Activated CD4-positive, CD25-positive, alpha-beta regulatory T cell treated with anti-CD3 and anti-CD28 coated beads, Interleukin-2, amount 50 U/mL, for 72 hours (primary cell): ENCODE data around the gene ZNF648.
"Not testable (repeated sequence)": the region's sequence is repeated elsewhere in the genome, so short reads cannot be mapped to it uniquely, and the experiment has no call there.

ENCODE experiments used
- DNase-seq: peaks from one replicate; pipeline ENCODE4 v3.0.0; 2021

Gene ZNF648

GRCh38 chr1:182066934-182067333, 5.4 kb upstream of the ZNF648 start:
- no peak for DNase-seq

GRCh38 chr1:182065126-182065845, 3.8 kb upstream of the ZNF648 start:
- no peak for DNase-seq

GRCh38 chr1:182064611-182065010, 3.1 kb upstream of the ZNF648 start:
- DNase-seq: no peak

GRCh38 chr1:182062223-182062622, 711 bp upstream of the ZNF648 start:
- DNase-seq: no peak

GRCh38 chr1:182060877-182061276, 635 bp downstream of the ZNF648 start:
- no peak for DNase-seq

- no peak for DNase-seq
Measured at GRCh38 chr1:182059936-182060335, 1.6 kb downstream of the ZNF648 start.

- DNase-seq: no peak
Measured at GRCh38 chr1:182056601-182057366, 4.7 kb downstream of the ZNF648 start.

- peak; percentile 41 for DNase-seq
Measured at GRCh38 chr1:182054698-182055326, 6.7 kb downstream of the ZNF648 start.

- no peak for DNase-seq
Measured at GRCh38 chr1:182052355-182052754, 9.2 kb downstream of the ZNF648 start.

GRCh38 chr1:182051938-182052337, 9.6 kb downstream of the ZNF648 start:
- DNase-seq: no peak

GRCh38 chr1:182050481-182051448, 10.7 kb downstream of the ZNF648 start:
- DNase-seq: no peak

- no peak for DNase-seq
Measured at GRCh38 chr1:182048562-182048961, 12.9 kb downstream of the ZNF648 start.

GRCh38 chr1:182046763-182047162, 14.7 kb downstream of the ZNF648 start:
- no peak for DNase-seq

GRCh38 chr1:182045481-182045880, 16.0 kb downstream of the ZNF648 start:
- DNase-seq: not testable (repeated sequence)

GRCh38 chr1:182041615-182042014, 19.9 kb downstream of the ZNF648 start:
- no peak for DNase-seq

- DNase-seq: no peak
Measured at GRCh38 chr1:182038220-182038619, 23.3 kb downstream of the ZNF648 start.

- no peak for DNase-seq
Measured at GRCh38 chr1:182035097-182035770, 26.3 kb downstream of the ZNF648 start.

- no peak for DNase-seq
Measured at GRCh38 chr1:182032251-182032650, 29.3 kb downstream of the ZNF648 start.

GRCh38 chr1:182029379-182030331, 31.9 kb downstream of the ZNF648 start:
- DNase-seq: peak; percentile 97

GRCh38 chr1:182029002-182029378, 32.5 kb downstream of the ZNF648 start:
- no peak for DNase-seq

GRCh38 chr1:182015360-182015759, 46.2 kb downstream of the ZNF648 start:
- DNase-seq: no peak
